T-helper 2 cell treated with Interferon-gamma antibody and Interleukin-4, amounts not matched to agents 100 ng/mL and 5 ng/mL, for 36 hours (primary cell): Measurements from ENCODE around the gene AATF. TPM values are rescaled to one million over a fixed set of nuclear protein-coding genes. Genes with fewer than 3 reads are reported as not detected.

Experiments
- intact Hi-C: fragments of 100-400 bp; cut with micrococcal nuclease; formaldehyde crosslinking; loops from one replicate; pipeline ENCODE4 v1.15.1; 2023
- total RNA-seq: library from RNA; stranded (reverse); gene quantifications from 2 replicates; pipeline ENCODE4 v1.2.3, GENCODE V29; 2022

AATF gene
- total RNA-seq, 1 donor from 2014 or later, result 73.9 TPM

DNA sequence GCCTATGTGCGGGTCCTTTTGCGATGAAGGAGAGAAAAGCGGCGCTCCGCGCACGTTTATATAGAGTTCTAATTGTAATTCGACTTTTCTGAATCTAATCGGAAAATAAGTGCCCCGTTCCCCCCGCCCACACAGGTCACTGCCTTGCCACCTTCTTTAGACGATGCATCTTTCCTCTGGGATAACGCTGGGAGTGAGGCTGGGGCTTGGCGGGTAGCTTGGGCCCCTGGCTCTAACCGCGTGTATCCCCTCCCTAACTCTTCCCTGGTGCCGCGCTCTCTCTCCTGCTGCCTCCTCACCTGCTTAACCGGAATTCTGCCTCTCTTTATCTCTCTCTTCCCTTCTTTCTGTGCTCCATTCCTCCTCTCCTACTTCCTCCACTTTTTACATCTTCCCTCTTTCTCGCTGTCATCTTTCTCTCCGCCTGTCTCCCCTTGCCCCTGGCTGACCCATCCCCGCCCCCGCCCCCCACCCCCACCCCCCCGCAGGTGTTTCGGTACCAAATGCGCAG, 8.9 kb upstream of the AATF start:
- intact Hi-C loops, result loop anchor here (5.0 to 10.0 kb wide), 2 partner anchors 335 to 802 kb away; partner anchors contain the start of gene MRM1

- intact Hi-C loops, result loop anchor here (10.0 kb wide), 1 partner anchor 336 kb away; the partner anchor contains the start of gene MRM1
These were observed 8.2 kb upstream of the AATF start for GRCh38 chr17:36940313-36941264.

GRCh38 chr17:36941265-36942010, 7.3 kb upstream of the AATF start:
- intact Hi-C loops, result loop anchor here (10.0 kb wide), 1 partner anchor 337 kb away; the partner anchor contains the start of gene MRM1

DNA sequence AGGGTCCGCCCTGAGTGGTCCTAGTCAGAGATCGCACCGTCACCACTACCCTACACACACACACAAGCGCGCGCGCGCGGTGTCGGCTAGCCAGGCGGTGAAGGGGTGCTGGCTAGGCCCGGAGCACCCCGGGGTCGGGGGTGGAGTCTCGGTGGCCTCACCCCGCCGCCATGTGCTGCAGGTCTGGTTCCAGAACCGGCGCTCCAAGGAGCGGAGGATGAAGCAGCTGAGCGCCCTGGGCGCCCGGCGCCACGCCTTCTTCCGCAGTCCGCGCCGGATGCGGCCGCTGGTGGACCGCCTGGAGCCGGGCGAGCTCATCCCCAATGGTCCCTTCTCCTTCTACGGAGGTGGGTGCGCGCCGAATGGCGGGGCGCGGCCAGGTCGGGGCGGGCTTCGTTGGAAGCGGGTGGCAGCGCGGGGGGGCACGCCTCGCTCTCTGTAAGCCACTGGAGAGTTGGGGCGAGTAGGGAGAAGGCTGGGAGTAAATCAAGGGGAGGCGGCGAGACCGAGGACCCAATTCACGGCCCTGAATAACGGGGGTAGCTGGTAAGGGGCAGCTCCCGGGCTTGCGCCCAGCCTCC, 6.6 kb upstream of the AATF start:
- intact Hi-C loops, result loop anchor here (10.0 kb wide), 1 partner anchor 337 kb away; the partner anchor contains the start of gene MRM1

- intact Hi-C loops, result loop anchor here (10.0 kb wide), 1 partner anchor 338 kb away; the partner anchor contains the start of gene MRM1
These were observed 6.1 kb upstream of the AATF start for GRCh38 chr17:36942631-36943125.

- intact Hi-C loops, result loop anchor here (10.0 kb wide), 1 partner anchor 339 kb away; the partner anchor contains the start of gene MRM1
These were observed 5.2 kb upstream of the AATF start for GRCh38 chr17:36943250-36944191.

DNA sequence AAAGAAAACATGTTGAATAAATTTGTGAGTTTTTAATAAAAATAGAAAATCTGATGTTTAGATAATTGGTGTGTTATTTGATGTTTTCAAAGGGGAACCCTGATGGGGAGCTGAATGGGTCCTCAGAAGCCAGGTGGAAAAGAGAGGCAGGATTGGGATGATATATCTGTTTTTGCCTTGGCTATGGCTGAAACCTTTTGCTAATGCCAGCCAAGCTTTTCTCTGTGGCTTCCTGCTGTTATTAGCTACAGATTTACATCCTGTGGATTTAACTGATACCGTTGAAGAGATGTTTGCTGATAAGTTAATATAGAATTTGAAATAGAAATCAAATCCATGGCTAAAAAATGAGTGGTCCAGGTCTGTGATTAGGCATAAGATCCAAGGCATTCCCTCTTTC, 4.2 kb upstream of the AATF start:
- intact Hi-C loops, result loop anchor here (10.0 kb wide), 1 partner anchor 340 kb away; the partner anchor contains the start of gene MRM1

- intact Hi-C loops, result loop anchor here (10.0 kb wide), 1 partner anchor 340 kb away; the partner anchor contains the start of gene MRM1
These were observed 3.6 kb upstream of the AATF start for GRCh38 chr17:36945140-36945539.

- intact Hi-C loops, result loop anchor here (10.0 kb wide), 1 partner anchor 341 kb away; the partner anchor contains the start of gene MRM1
These were observed 2.6 kb upstream of the AATF start for GRCh38 chr17:36945959-36946725.

GRCh38 chr17:36946726-36947091, 2.0 kb upstream of the AATF start:
- intact Hi-C loops, result loop anchor here (10.0 kb wide), 1 partner anchor 342 kb away; the partner anchor contains the start of gene MRM1

- intact Hi-C loops, result loop anchor here (10.0 kb wide), 1 partner anchor 343 kb away; the partner anchor contains the start of gene MRM1
These were observed 635 bp upstream of the AATF start for GRCh38 chr17:36947922-36948716.

- intact Hi-C loops, result loop anchor here (10.0 kb wide), 1 partner anchor 345 kb away; the partner anchor contains the start of gene MRM1
These were observed 740 bp downstream of the AATF start for GRCh38 chr17:36949461-36949927.

GRCh38 chr17:36950027-36950426, 1.3 kb downstream of the AATF start:
- intact Hi-C loops, result no loop called here

DNA sequence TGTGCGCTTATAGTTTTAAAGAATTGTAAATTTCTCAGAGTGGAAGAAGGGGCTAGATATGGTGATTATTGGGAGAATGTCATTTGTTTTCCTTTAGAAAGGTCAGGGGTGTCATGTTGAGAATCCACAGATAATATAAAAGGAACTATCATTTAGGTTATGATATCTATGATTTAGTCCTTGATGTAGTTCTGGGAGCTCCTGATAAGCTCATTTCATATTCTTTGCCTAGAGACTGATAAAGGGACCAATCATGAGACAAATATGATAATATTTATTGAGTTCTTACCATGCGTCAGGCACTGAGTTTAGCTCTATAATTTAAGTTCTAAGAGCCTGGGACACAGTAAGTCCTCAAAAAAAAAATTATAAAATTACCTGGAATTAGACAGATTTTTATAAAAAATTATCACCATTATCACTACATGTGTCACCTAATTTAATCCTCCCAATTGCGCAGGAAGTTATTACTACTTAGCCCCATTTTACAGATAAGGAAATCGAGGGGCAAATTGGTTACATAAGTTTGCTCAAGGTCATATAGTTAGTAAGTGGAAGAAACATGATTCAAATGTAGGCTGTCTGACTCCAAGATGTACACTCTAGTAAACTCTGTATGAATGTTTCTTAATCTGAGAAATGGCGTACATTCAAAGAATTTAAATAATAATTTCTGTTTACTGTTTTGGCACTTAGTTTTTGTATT, 2.5 kb downstream of the AATF start:
- intact Hi-C loops, result no loop called here

GRCh38 chr17:36971508-36971907, 22.8 kb downstream of the AATF start:
- intact Hi-C loops, result no loop called here

DNA sequence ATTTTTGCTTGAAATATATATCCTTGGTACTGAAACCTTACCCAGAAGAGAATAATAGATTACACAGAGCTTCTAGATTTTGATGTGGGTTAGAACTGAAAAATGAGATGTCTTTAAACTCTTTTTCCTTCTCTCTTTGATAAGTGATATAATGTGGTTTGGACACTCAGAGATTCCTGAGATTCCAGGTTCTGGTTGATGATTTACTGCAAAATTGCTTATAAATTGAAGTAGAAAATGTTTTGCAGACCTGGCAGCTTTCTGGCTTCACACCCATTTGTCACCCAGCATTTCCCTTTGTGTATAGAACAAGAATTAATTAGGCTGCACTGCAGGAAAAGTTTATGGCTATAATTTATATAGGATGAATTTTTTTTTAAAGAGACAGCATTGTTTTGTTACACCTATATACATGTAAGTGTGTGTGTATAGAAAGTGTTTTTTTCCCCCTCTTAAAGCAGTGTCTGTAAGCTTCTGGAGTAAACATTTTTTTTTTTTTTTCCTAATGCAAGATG, 23.5 kb downstream of the AATF start:
- intact Hi-C loops, result no loop called here

- intact Hi-C loops, result no loop called here
These were observed 24.2 kb downstream of the AATF start for GRCh38 chr17:36972905-36973304.
